Ascending aorta (tissue), 2 donors: ENCODE data around the gene CACNB3. TPM values are rescaled to one million over a fixed set of nuclear protein-coding genes. Genes with fewer than 3 reads are reported as not detected.

Experiments
- DNase-seq, 2 donors: peaks; one replicate each; pipeline ENCODE4 v3.0.0-alpha.2; 2019; ENCODE audit warnings: low spot score in 2 of 2
- H3K27ac ChIP-seq, 2 donors: fragments of 200-600 bp; sonication (generic); one replicate each; pipeline ENCODE4 v1.5.1; 2016 to 2017; ENCODE audit warnings: mild to moderate bottlenecking in 1 of 2
- H3K27me3 ChIP-seq: fragments of 200-600 bp; sonication (generic); one replicate; pipeline ENCODE4 v1.5.1; 2017
- H3K36me3 ChIP-seq, 2 donors: fragments of 200-600 bp; sonication (generic); one replicate each; pipeline ENCODE4 v1.5.1; 2016
- H3K4me1 ChIP-seq, 2 donors: fragments of 200-600 bp; sonication (generic); one replicate each; pipeline ENCODE4 v1.5.1; 2016 to 2017; ENCODE audit warnings: mild to moderate bottlenecking in 1 of 2
- H3K4me3 ChIP-seq, 2 donors: fragments of 200-600 bp; sonication (generic); one replicate each; pipeline ENCODE4 v1.5.1; 2016 to 2017; ENCODE audit warnings: mild to moderate bottlenecking in 1 of 2
- H3K9me3 ChIP-seq, 2 donors: fragments of 200-600 bp; sonication (generic); one replicate each; pipeline ENCODE4 v1.5.1; 2016
- intact Hi-C: fragments of 100-400 bp; cut with DNase I; formaldehyde crosslinking; loops from one replicate; pipeline ENCODE4 v1.15.1; 2023
- total RNA-seq: library from RNA; depleted of rRNA; stranded (reverse); fragments of >200 nt; gene quantifications from one replicate; pipeline ENCODE4 v1.1.0, GENCODE V29; 2016
- TF ChIP-seq, protein P1 (sequence below), 3 experiments: fragments of 200-600 bp in 2 of 3; fragments of 450-650 bp in 1 of 3; sonication (generic) in 2 of 3; IDR thresholded peaks; one replicate each; pipeline ENCODE4 v1.5.1; 2016 to 2019; ENCODE audit warnings: antibody characterized with exemption in 3 of 3, mild to moderate bottlenecking in 1 of 3, moderate library complexity in 1 of 3

The CACNB3 gene
- total RNA-seq, 1 donor from 2014 or later, result 54.5 TPM

GRCh38 chr12:48826209-48826855 is 8.0 kb downstream of the CACNB3 start:
- H3K27me3 ChIP-seq, result no peaks in the 10 kb centered on the region
- intact Hi-C loops, result no loop called here
- H3K4me3 ChIP-seq, result no peak overlapping the region
- peaks cover 37 to 62% of the 10 kb centered on the region in 2 donors for H3K36me3 ChIP-seq
- no peaks in the 10 kb centered on the region for H3K9me3 ChIP-seq
- no peak for DNase-seq
- no peaks in the 10 kb centered on the region for H3K4me1 ChIP-seq
- TF ChIP-seq, protein P1, sequence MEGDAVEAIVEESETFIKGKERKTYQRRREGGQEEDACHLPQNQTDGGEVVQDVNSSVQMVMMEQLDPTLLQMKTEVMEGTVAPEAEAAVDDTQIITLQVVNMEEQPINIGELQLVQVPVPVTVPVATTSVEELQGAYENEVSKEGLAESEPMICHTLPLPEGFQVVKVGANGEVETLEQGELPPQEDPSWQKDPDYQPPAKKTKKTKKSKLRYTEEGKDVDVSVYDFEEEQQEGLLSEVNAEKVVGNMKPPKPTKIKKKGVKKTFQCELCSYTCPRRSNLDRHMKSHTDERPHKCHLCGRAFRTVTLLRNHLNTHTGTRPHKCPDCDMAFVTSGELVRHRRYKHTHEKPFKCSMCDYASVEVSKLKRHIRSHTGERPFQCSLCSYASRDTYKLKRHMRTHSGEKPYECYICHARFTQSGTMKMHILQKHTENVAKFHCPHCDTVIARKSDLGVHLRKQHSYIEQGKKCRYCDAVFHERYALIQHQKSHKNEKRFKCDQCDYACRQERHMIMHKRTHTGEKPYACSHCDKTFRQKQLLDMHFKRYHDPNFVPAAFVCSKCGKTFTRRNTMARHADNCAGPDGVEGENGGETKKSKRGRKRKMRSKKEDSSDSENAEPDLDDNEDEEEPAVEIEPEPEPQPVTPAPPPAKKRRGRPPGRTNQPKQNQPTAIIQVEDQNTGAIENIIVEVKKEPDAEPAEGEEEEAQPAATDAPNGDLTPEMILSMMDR (IDR thresholded peaks at IDR 0.05), result no peak
- H3K27ac ChIP-seq, result no peak overlapping the region

- H3K27me3 ChIP-seq, result no peaks in the 10 kb centered on the region
- H3K9me3 ChIP-seq, result no peaks in the 10 kb centered on the region
- H3K4me1 ChIP-seq, result no peaks in the 10 kb centered on the region
- H3K4me3 ChIP-seq, result no peak overlapping the region
- no peak for DNase-seq
- no peak overlapping the region for H3K27ac ChIP-seq
- intact Hi-C loops, result no loop called here
- TF ChIP-seq, protein P1 (IDR thresholded peaks at IDR 0.05), result no peak
- peaks cover 44 to 69% of the 10 kb centered on the region in 2 donors for H3K36me3 ChIP-seq
Measured at GRCh38 chr12:48827026-48827425, 8.7 kb downstream of the CACNB3 start.

- Histone ChIP-seq H3K36me3 (peaks cover 50 to 75% of the 10 kb centered on the region in 2 donors), H3K4me1 (no peaks in the 10 kb centered on the region), H3K9me3 (no peaks in the 10 kb centered on the region), H3K27me3 (no peaks in the 10 kb centered on the region), H3K27ac (no peak overlapping the region), H3K4me3 (no peak overlapping the region)
- TF ChIP-seq, protein P1 (IDR thresholded peaks at IDR 0.05), result no peak
- DNase-seq, result no peak
- intact Hi-C loops, result no loop called here
Measured at GRCh38 chr12:48827513-48828096, 9.3 kb downstream of the CACNB3 start.

- no peaks in the 10 kb centered on the region for H3K4me1 ChIP-seq
- no peak for DNase-seq
- H3K4me3 ChIP-seq, result no peak overlapping the region
- peaks cover 57 to 82% of the 10 kb centered on the region in 2 donors for H3K36me3 ChIP-seq
- TF ChIP-seq, protein P1 (IDR thresholded peaks at IDR 0.05), result no peak
- intact Hi-C loops, result no loop called here
- H3K9me3 ChIP-seq, result no peaks in the 10 kb centered on the region
- no peaks in the 10 kb centered on the region for H3K27me3 ChIP-seq
- no peak overlapping the region for H3K27ac ChIP-seq
Measured at GRCh38 chr12:48828293-48828692, 10.0 kb downstream of the CACNB3 start.

- peaks cover 64 to 88% of the 10 kb centered on the region in 2 donors for H3K36me3 ChIP-seq
- H3K4me3 ChIP-seq, result no peak overlapping the region
- no peak for DNase-seq
- no peak overlapping the region for H3K27ac ChIP-seq
- H3K4me1 ChIP-seq, result no peaks in the 10 kb centered on the region
- no peaks in the 10 kb centered on the region for H3K27me3 ChIP-seq
- TF ChIP-seq, protein P1 (IDR thresholded peaks at IDR 0.05), result no peak
- H3K9me3 ChIP-seq, result no peaks in the 10 kb centered on the region
- intact Hi-C loops, result no loop called here
Measured at GRCh38 chr12:48828841-48829575, 10.7 kb downstream of the CACNB3 start.
